HCT116 (cell line): Measurements from ENCODE around the gene ARAP1. TPM values are rescaled to one million over a fixed set of nuclear protein-coding genes. Genes with fewer than 3 reads are reported as not detected.

Experiments
- ATAC-seq: fragments of 200-7000 bp; cut with Tn5 transposase; 2 replicates; pipeline ENCODE4 v1.9.1; 2020; ENCODE audit warnings: mild to moderate bottlenecking, moderate library complexity
- BruUV-seq: library from RNA; stranded (reverse); fragments of 400-500 nt; replicated peaks from 2 replicates; lab custom pipeline; 2021; lab: Mats Ljungman, UMichigan
- CTCF ChIA-PET: fragments of 300-600 bp; sonication (Branson Sonifier 250); formaldehyde crosslinking; loops from one replicate; lab custom pipeline; 2021; ENCODE audit warnings: antibody characterized with exemption; lab: Charles Lee
- POLR2A ChIA-PET: fragments of 300-600, 350-600 bp; sonication (Branson Sonifier 250); formaldehyde crosslinking; loops from one replicate; lab custom pipeline; 2021; ENCODE audit warnings: antibody characterized with exemption; lab: Charles Lee
- RAD21 ChIA-PET, 2 experiments: fragments of 300-600 bp; sonication (Branson Sonifier 250); formaldehyde crosslinking; loops; one replicate each; lab custom pipeline; 2023; ENCODE audit warnings: low total read pairs in 2 of 2; ENCODE audit not compliant: uncharacterized antibody in 2 of 2, unreplicated experiment in 2 of 2, low non-redundant PET in 1 of 2; lab: Charles Lee
- DNase-seq: peaks from one replicate; pipeline ENCODE4 v3.0.0-alpha.2; 2010; ENCODE audit warnings: low read depth, low spot score
- H2AFZ ChIP-seq: fragments of 200-600 bp; shearing (Covaris generic), sonication (generic); 2 replicates; pipeline ENCODE4 v1.6.1; 2017; ENCODE audit warnings: low read depth, mixed run types, mixed read lengths, antibody characterized with exemption, low read length; ENCODE audit not compliant: poor library complexity, severe bottlenecking
- H3K27ac ChIP-seq: 2 replicates; pipeline ENCODE4 v1.5.1; 2012; ENCODE audit warnings: low read depth, low read length
- H3K27me3 ChIP-seq: fragments of 200-600 bp; sonication (generic); 2 replicates; pipeline ENCODE4 v1.6.1; 2016; ENCODE audit warnings: mixed run types, low read length, mixed read lengths; ENCODE audit not compliant: insufficient read depth
- H3K36me3 ChIP-seq, 2 experiments: fragments of 200-500 bp in 1 of 2; fragments of 200-600 bp in 1 of 2; sonication (Bioruptor generic) in 1 of 2; sonication (generic) in 1 of 2; 2 replicates each; pipeline versions ENCODE4 v1.5.1 to v1.6.1; 2014 to 2016; ENCODE audit warnings: low read length in 2 of 2, inconsistent platforms in 1 of 2, mixed read lengths in 1 of 2, mixed run types in 1 of 2; ENCODE audit not compliant: insufficient read depth in 2 of 2, control insufficient read depth in 1 of 2
- H3K4me1 ChIP-seq, 2 experiments: fragments of 200-600 bp in 1 of 2; sonication (generic) in 1 of 2; 2 replicates each; pipeline versions ENCODE4 v1.5.1 to v1.6.1; 2012 to 2017; ENCODE audit warnings: low read length in 2 of 2, inconsistent platforms in 1 of 2, mild to moderate bottlenecking in 1 of 2, mixed read lengths in 1 of 2, mixed run types in 1 of 2, moderate library complexity in 1 of 2; ENCODE audit not compliant: insufficient read depth in 2 of 2, control insufficient read depth in 1 of 2
- H3K4me2 ChIP-seq: fragments of 200-600 bp; sonication (generic); 2 replicates; pipeline ENCODE4 v1.6.1; 2017; ENCODE audit warnings: mixed run types, low read length, mixed read lengths
- H3K4me3 ChIP-seq, 2 experiments: fragments of 200-600 bp in 1 of 2; sonication (generic) in 1 of 2; replicated peaks in 1 of 2; 2 replicates each; pipeline ENCODE4 v1.5.1; 2011 to 2016; ENCODE audit warnings: low read length in 2 of 2, control low read depth in 1 of 2, low read depth in 1 of 2, mild to moderate bottlenecking in 1 of 2, mixed read lengths in 1 of 2, mixed run types in 1 of 2
- H3K79me2 ChIP-seq: fragments of 200-600 bp; sonication (generic); 2 replicates; pipeline ENCODE4 v1.6.1; 2017; ENCODE audit warnings: mild to moderate bottlenecking, mixed run types, low read length, moderate library complexity, mixed read lengths; ENCODE audit not compliant: insufficient read depth
- H3K9ac ChIP-seq: fragments of 200-600 bp; sonication (generic); 2 replicates; pipeline ENCODE4 v1.6.1; 2016; ENCODE audit warnings: low read length, mixed read lengths
- H3K9me2 ChIP-seq: fragments of 200-600 bp; sonication (generic), shearing (Covaris generic); 2 replicates; pipeline ENCODE4 v1.6.1; 2017; ENCODE audit warnings: mixed run types, mild to moderate bottlenecking, moderate library complexity; ENCODE audit not compliant: insufficient read depth
- H3K9me3 ChIP-seq, 2 experiments: fragments of 200-500 bp in 1 of 2; fragments of 200-600 bp in 1 of 2; sonication (Bioruptor generic) in 1 of 2; sonication (generic) in 1 of 2; 2 replicates each; pipeline ENCODE4 v1.6.1; 2014 to 2017; ENCODE audit warnings: low read length in 2 of 2, mixed read lengths in 2 of 2, inconsistent platforms in 1 of 2, low read depth in 1 of 2, mild to moderate bottlenecking in 1 of 2, mixed run types in 1 of 2, moderate library complexity in 1 of 2; ENCODE audit not compliant: control insufficient read depth in 1 of 2, insufficient read depth in 1 of 2
- H4K20me1 ChIP-seq: fragments of 200-600 bp; sonication (generic), shearing (Covaris generic); 2 replicates; pipeline ENCODE4 v1.6.1; 2017; ENCODE audit warnings: mixed run types, mild to moderate bottlenecking, moderate library complexity; ENCODE audit not compliant: insufficient read depth
- EZH2 ChIP-seq: fragments of 200-600 bp; sonication (generic); IDR thresholded peaks from 2 replicates; pipeline ENCODE4 v1.6.1; 2017; ENCODE audit warnings: antibody characterized with exemption, mixed run types
- FOSL1 ChIP-seq: IDR thresholded peaks from 2 replicates; pipeline ENCODE4 v1.6.1; 2012; ENCODE audit warnings: low read depth
- RAD21 ChIP-seq: IDR thresholded peaks from 2 replicates; pipeline ENCODE4 v1.6.1; 2012; ENCODE audit warnings: low read depth, mild to moderate bottlenecking
- intact Hi-C: fragments of 100-400 bp; cut with micrococcal nuclease; formaldehyde crosslinking; loops from 2 replicates; pipeline ENCODE4 v1.10.0; 2022
- total RNA-seq: library from RNA; stranded (reverse); gene quantifications from one replicate; pipeline ENCODE4 v1.2.1, GENCODE V29; 2021; ENCODE audit not compliant: unreplicated experiment
- TF ChIP-seq, protein P1 (sequence below), 3 experiments: fragments of 200-600 bp in 1 of 3; sonication (generic) in 1 of 3; IDR thresholded peaks in 2 of 3; conservative IDR thresholded peaks in 1 of 3; 2 replicates each; pipeline ENCODE4 v1.5.1; 2012 to 2017; ENCODE audit warnings: low read depth in 2 of 3, low read length in 2 of 3, antibody characterized with exemption in 1 of 3, borderline replicate concordance in 1 of 3, control low read depth in 1 of 3, mild to moderate bottlenecking in 1 of 3, mixed read lengths in 1 of 3, mixed run types in 1 of 3, moderate library complexity in 1 of 3; ENCODE audit not compliant: insufficient read depth in 1 of 3

The ARAP1 gene
- total RNA-seq, 1 experiment from 2014 or later = 57.4 TPM

GRCh38 chr11:72704028-72704782, 48.0 kb downstream of the ARAP1 start:
- Histone ChIP-seq H3K27ac (no peak overlapping the region), H3K4me3 (no peak overlapping the region), H3K9me2 (no peaks in the 10 kb centered on the region), H3K9me3 (no peaks in the 10 kb centered on the region), H3K36me3 (peaks cover 0 to 5% of the 10 kb centered on the region in 2 experiments; a peak in 2 of 4 replicates), H3K4me2 (no peak overlapping the region), H3K4me1 (peaks cover 3 to 19% of the 10 kb centered on the region in 2 experiments; a peak in 3 of 4 replicates), H2AFZ (no peak overlapping the region), H3K9ac (no peak overlapping the region), H3K27me3 (no peaks in the 10 kb centered on the region), H4K20me1 (no peaks in the 10 kb centered on the region), H3K79me2 (no peaks in the 10 kb centered on the region)
- no TSS peak for BruUV-seq
- DNase-seq (no peak), ATAC-seq (peak; percentile 31; the same call in 1 of the 2 replicates)
- CTCF ChIA-PET = interaction anchor here (0.6 to 1.0 kb wide), 2 partner anchors 22 to 109 kb away, joined by 3 read pairs; no protein-coding TSS in a partner anchor
- POLR2A ChIA-PET = no interaction called here
- TF ChIP-seq RAD21 (no peak), EZH2 (no peak), FOSL1 (no peak)
- TF ChIP-seq, protein P1, sequence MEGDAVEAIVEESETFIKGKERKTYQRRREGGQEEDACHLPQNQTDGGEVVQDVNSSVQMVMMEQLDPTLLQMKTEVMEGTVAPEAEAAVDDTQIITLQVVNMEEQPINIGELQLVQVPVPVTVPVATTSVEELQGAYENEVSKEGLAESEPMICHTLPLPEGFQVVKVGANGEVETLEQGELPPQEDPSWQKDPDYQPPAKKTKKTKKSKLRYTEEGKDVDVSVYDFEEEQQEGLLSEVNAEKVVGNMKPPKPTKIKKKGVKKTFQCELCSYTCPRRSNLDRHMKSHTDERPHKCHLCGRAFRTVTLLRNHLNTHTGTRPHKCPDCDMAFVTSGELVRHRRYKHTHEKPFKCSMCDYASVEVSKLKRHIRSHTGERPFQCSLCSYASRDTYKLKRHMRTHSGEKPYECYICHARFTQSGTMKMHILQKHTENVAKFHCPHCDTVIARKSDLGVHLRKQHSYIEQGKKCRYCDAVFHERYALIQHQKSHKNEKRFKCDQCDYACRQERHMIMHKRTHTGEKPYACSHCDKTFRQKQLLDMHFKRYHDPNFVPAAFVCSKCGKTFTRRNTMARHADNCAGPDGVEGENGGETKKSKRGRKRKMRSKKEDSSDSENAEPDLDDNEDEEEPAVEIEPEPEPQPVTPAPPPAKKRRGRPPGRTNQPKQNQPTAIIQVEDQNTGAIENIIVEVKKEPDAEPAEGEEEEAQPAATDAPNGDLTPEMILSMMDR (IDR thresholded peaks at IDR 0.05 in 2 of 3, conservative IDR thresholded peaks at IDR 0.05 in 1 of 3; ENCODE audit: borderline replicate concordance in 1 of 3, insufficient read depth in 1 of 3, low read depth in 2 of 3, low read length in 2 of 3) = peak in 2 of 3 experiments; percentile 29 to 33; a peak in 3 of 6 replicates
- intact Hi-C loops = no loop called here
- RAD21 ChIA-PET = no interaction called here
